PFSK-1 (cell line): Measurements from ENCODE around the gene TP63.

Source experiments
- POLR2AphosphoS5 ChIP-seq: IDR thresholded peaks from 2 replicates; pipeline ENCODE4 v1.6.1; 2012; ENCODE audit warnings: low read depth, mild to moderate bottlenecking, control low read depth, low read length, moderate library complexity
- REST ChIP-seq, 2 experiments: IDR thresholded peaks; 2 replicates each; pipeline versions ENCODE4 v1.6.1 to v1.8.0; 2011 to 2012; ENCODE audit warnings: low read depth in 2 of 2, low read length in 2 of 2, control low read depth in 1 of 2, inconsistent platforms in 1 of 2, mild to moderate bottlenecking in 1 of 2, moderate library complexity in 1 of 2; ENCODE audit not compliant: insufficient read depth in 1 of 2
- TAF1 ChIP-seq: IDR thresholded peaks from 2 replicates; pipeline ENCODE4 v1.6.1; 2012; ENCODE audit warnings: low read length, control low read depth, borderline replicate concordance; ENCODE audit not compliant: insufficient read depth

- TF ChIP-seq REST (IDR thresholded peaks at IDR 0.05; ENCODE audit: insufficient read depth in 1 of 2, low read depth in 2 of 2, low read length in 2 of 2) (no peak), POLR2AphosphoS5 (no peak), TAF1 (no peak)
Measured at GRCh38 chr3:189635339-189635738, 4.2 kb downstream of the TP63 start.
